Liver (tissue), 9 donors: ENCODE data around the gene PWP1. TPM values are rescaled to one million over a fixed set of nuclear protein-coding genes. Genes with fewer than 3 reads are reported as not detected.

ENCODE experiments used
- DNase-seq: peaks from one replicate; pipeline ENCODE4 v3.0.0-alpha.2; 2017; ENCODE audit warnings: low spot score
- H3K27ac ChIP-seq, 2 donors: one replicate each; pipeline ENCODE4 v1.7.0; 2013; ENCODE audit warnings: inconsistent platforms in 2 of 2, low read length in 2 of 2, control low read depth in 1 of 2, low read depth in 1 of 2, mild to moderate bottlenecking in 1 of 2
- H3K27me3 ChIP-seq, 4 donors: one replicate each; pipeline versions ENCODE4 v1.6.1 to v1.7.0; 2013; ENCODE audit warnings: low read length in 3 of 4, inconsistent platforms in 1 of 4, mild to moderate bottlenecking in 1 of 4, moderate library complexity in 1 of 4; ENCODE audit not compliant: control insufficient read depth in 4 of 4, insufficient read depth in 4 of 4
- H3K36me3 ChIP-seq, 4 donors: one replicate each; pipeline versions ENCODE4 v1.6.1 to v1.7.0; 2013; ENCODE audit warnings: low read length in 3 of 4, mild to moderate bottlenecking in 3 of 4, low read depth in 1 of 4, moderate library complexity in 1 of 4; ENCODE audit not compliant: control insufficient read depth in 4 of 4, insufficient read depth in 3 of 4
- H3K4me1 ChIP-seq, 4 donors: one replicate each; pipeline versions ENCODE4 v1.6.1 to v1.7.0; 2013; ENCODE audit warnings: low read length in 3 of 4, mild to moderate bottlenecking in 3 of 4, moderate library complexity in 1 of 4; ENCODE audit not compliant: control insufficient read depth in 4 of 4, insufficient read depth in 4 of 4
- H3K4me3 ChIP-seq, 3 donors: one replicate each; pipeline versions ENCODE4 v1.6.1 to v1.7.0; 2013; ENCODE audit warnings: low read length in 3 of 3, control low read depth in 1 of 3, low read depth in 1 of 3, mild to moderate bottlenecking in 1 of 3
- H3K9ac ChIP-seq, 2 donors: one replicate each; pipeline ENCODE4 v1.7.0; 2013; ENCODE audit warnings: low read length in 2 of 2, mild to moderate bottlenecking in 2 of 2, moderate library complexity in 2 of 2, control low read depth in 1 of 2, low read depth in 1 of 2
- H3K9me3 ChIP-seq, 4 donors: one replicate each; pipeline versions ENCODE4 v1.6.1 to v1.7.0; 2013; ENCODE audit warnings: low read length in 3 of 4; ENCODE audit not compliant: control insufficient read depth in 4 of 4
- ATF3 ChIP-seq: IDR thresholded peaks from 2 replicates; pipeline ENCODE4 v1.6.1; 2016; ENCODE audit warnings: antibody characterized with exemption
- CTCF ChIP-seq: fragments of 150-350 bp; IDR thresholded peaks from 2 replicates; pipeline ENCODE4 v1.5.1; 2017; ENCODE audit warnings: improper control_type of control experiment, low read depth, low read length; ENCODE audit not compliant: missing input control
- EGR1 ChIP-seq, 2 donors: IDR thresholded peaks; 2 replicates each; pipeline ENCODE4 v1.6.1; 2016 to 2018; ENCODE audit warnings: antibody characterized with exemption in 2 of 2, low read depth in 2 of 2
- FOXA1 ChIP-seq: IDR thresholded peaks from 2 replicates; pipeline ENCODE4 v1.6.1; 2016; ENCODE audit warnings: antibody characterized with exemption
- FOXA2 ChIP-seq: IDR thresholded peaks from 2 replicates; pipeline ENCODE4 v1.6.1; 2016; ENCODE audit warnings: antibody characterized with exemption
- GABPA ChIP-seq, 2 donors: IDR thresholded peaks in 1 of 2; conservative IDR thresholded peaks in 1 of 2; 2 replicates each; pipeline ENCODE4 v1.6.1; 2016; ENCODE audit warnings: antibody characterized with exemption in 2 of 2, mild to moderate bottlenecking in 1 of 2, moderate library complexity in 1 of 2
- HNF4A ChIP-seq, 2 donors: conservative IDR thresholded peaks; 2 replicates each; pipeline ENCODE4 v1.6.1; 2016; ENCODE audit warnings: antibody characterized with exemption in 2 of 2, mild to moderate bottlenecking in 2 of 2
- HNF4G ChIP-seq: IDR thresholded peaks from 2 replicates; pipeline ENCODE4 v1.6.1; 2016; ENCODE audit warnings: antibody characterized with exemption
- JUND ChIP-seq, 2 donors: IDR thresholded peaks; 2 replicates each; pipeline ENCODE4 v1.6.1; 2016; ENCODE audit warnings: antibody characterized with exemption in 2 of 2
- MAX ChIP-seq: IDR thresholded peaks from 2 replicates; pipeline ENCODE4 v1.6.1; 2016; ENCODE audit warnings: antibody characterized with exemption
- NR2F2 ChIP-seq: IDR thresholded peaks from 2 replicates; pipeline ENCODE4 v1.6.1; 2016; ENCODE audit warnings: antibody characterized with exemption
- RAD21 ChIP-seq, 2 donors: IDR thresholded peaks; 2 replicates each; pipeline ENCODE4 v1.6.1; 2016; ENCODE audit warnings: antibody characterized with exemption in 2 of 2, mild to moderate bottlenecking in 2 of 2
- REST ChIP-seq: IDR thresholded peaks from 2 replicates; pipeline ENCODE4 v1.6.1; 2016; ENCODE audit warnings: antibody characterized with exemption, mild to moderate bottlenecking
- RXRA ChIP-seq, 2 donors: IDR thresholded peaks; 2 replicates each; pipeline ENCODE4 v1.6.1; 2017 to 2018; ENCODE audit warnings: antibody characterized with exemption in 2 of 2, mild to moderate bottlenecking in 1 of 2
- SP1 ChIP-seq: IDR thresholded peaks from 2 replicates; pipeline ENCODE4 v1.6.1; 2018; ENCODE audit warnings: antibody characterized with exemption, mild to moderate bottlenecking
- TAF1 ChIP-seq: conservative IDR thresholded peaks from 2 replicates; pipeline ENCODE4 v1.6.1; 2016; ENCODE audit warnings: antibody characterized with exemption, mild to moderate bottlenecking
- YY1 ChIP-seq: IDR thresholded peaks from 2 replicates; pipeline ENCODE4 v1.6.1; 2016; ENCODE audit warnings: antibody characterized with exemption, mild to moderate bottlenecking
- ZBTB33 ChIP-seq: IDR thresholded peaks from 2 replicates; pipeline ENCODE4 v1.6.1; 2016; ENCODE audit warnings: antibody characterized with exemption
- WGBS: extraction: QIAGEN DNeasy Blood & Tissue Kit; methylation state at CpG from one replicate; pipeline ENCODE4 v1.1.7; 2013; 5-methylcytosine and 5-hydroxymethylcytosine counted together
- polyA plus RNA-seq, 2 donors: library from polyadenylated mRNA; stranded (reverse) in 1 of 2; unstranded in 1 of 2; fragments of 200-250 nt in 1 of 2; fragments of >200 nt in 1 of 2; fragmentation: Nextera tagmentation in 1 of 2; extraction: Ambion mirVana in 1 of 2; gene quantifications; one replicate each; pipeline versions ENCODE4 v1.2.1 to v1.2.3, GENCODE V29; 2013 to 2015
- total RNA-seq, 2 donors: library from RNA; depleted of rRNA; stranded (reverse); fragments of >200 nt; gene quantifications; one replicate each; pipeline ENCODE4 v1.2.3, GENCODE V29; 2014
- donor health status: healthy.
- donor health status: healthy.
- donor health status: healthy.
- donor health status: healthy.
- donor health status: healthy.

Gene PWP1
- total RNA-seq (10 to 100 TPM; 17.5 to 33.6 TPM), polyA plus RNA-seq (10 to 100 TPM; 20.2 to 39.0 TPM)

GRCh38 chr12:107685360-107686248 lies at the start of gene PWP1:
Gene PWP1 (plus strand): TSS chr12:107685799. CDS start chr12:107685900, 101 bp downstream.
- DNase-seq = peak; percentile 95
- Histone ChIP-seq H3K36me3 (peaks cover 2 to 20% (median 16%) of the 10 kb centered on the region in 4 donors), H3K27ac (peak within 1 kb of the TSS; percentile 82 to 90), H3K9me3 (no peaks in the 10 kb centered on the region), H3K4me1 (peaks cover 1 to 17% (median 9%) of the 10 kb centered on the region in 4 donors), H3K27me3 (no peaks in the 10 kb centered on the region), H3K9ac (peak within 1 kb of the TSS; percentile 81 to 92), H3K4me3 (peak within 1 kb of the TSS; percentile 77 to 99 (median 88))
- WGBS = under 1% methylated on average over 51 of the region's 51 CpGs
- TF ChIP-seq MAX = peak; percentile 99
- TF ChIP-seq HNF4A (conservative IDR thresholded peaks at IDR 0.05) = peak in 1 of 2 donors; percentile 2
- TF ChIP-seq NR2F2 = no peak
- TF ChIP-seq ATF3 = peak; percentile 89
- TF ChIP-seq CTCF = no peak
- peak; percentile 57 for TF ChIP-seq TAF1
- TF ChIP-seq EGR1 (IDR thresholded peaks at IDR 0.05; ENCODE audit: low read depth in 2 of 2) = peak in 1 of 2 donors; percentile 16
- peak; percentile 64 for TF ChIP-seq REST
- peak; percentile 98 for TF ChIP-seq YY1
- TF ChIP-seq JUND (IDR thresholded peaks at IDR 0.05) = no peak
- TF ChIP-seq RAD21 (IDR thresholded peaks at IDR 0.05) = no peak
- TF ChIP-seq SP1 = peak; percentile 39
- peak; percentile 11 for TF ChIP-seq FOXA1
- no peak for TF ChIP-seq FOXA2
- peak; percentile 10 to 83 for TF ChIP-seq GABPA (IDR thresholded peaks at IDR 0.05 in 1 of 2, conservative IDR thresholded peaks at IDR 0.05 in 1 of 2)
- peak; percentile 72 for TF ChIP-seq ZBTB33
- no peak for TF ChIP-seq HNF4G
- no peak for TF ChIP-seq RXRA (IDR thresholded peaks at IDR 0.05)
